Kidney (tissue), 14 donors: ENCODE data around the gene ANO1. TPM values are rescaled to one million over a fixed set of nuclear protein-coding genes. Genes with fewer than 3 reads are reported as not detected.
"Not testable (repeated sequence)": the region's sequence is repeated elsewhere in the genome, so short reads cannot be mapped to it uniquely, and the experiment has no call there.

Experiments used
- DNase-seq, 5 donors: peaks; one replicate each; pipeline ENCODE4 v3.0.0-alpha.2; 2013 to 2020
- FAIRE-seq: peaks from 2 replicates; lab custom pipeline; 2012; peaks lifted over from hg19 to GRCh38; lab: Jason Lieb, UNC
- H3K27ac ChIP-seq, 2 donors: one replicate each; pipeline ENCODE4 v1.7.0; 2013; ENCODE audit warnings: low read depth in 2 of 2, low read length in 2 of 2, inconsistent platforms in 1 of 2
- H3K27me3 ChIP-seq: one replicate; pipeline ENCODE4 v1.7.1; 2013; ENCODE audit warnings: low read length, inconsistent platforms; ENCODE audit not compliant: control insufficient read depth, insufficient read depth
- H3K36me3 ChIP-seq, 3 donors: one replicate each; pipeline versions ENCODE4 v1.7.0 to v1.7.1; 2013; ENCODE audit warnings: low read length in 3 of 3, control low read depth in 1 of 3, inconsistent platforms in 1 of 3; ENCODE audit not compliant: insufficient read depth in 3 of 3, control insufficient read depth in 2 of 3
- H3K4me1 ChIP-seq, 3 donors: one replicate each; pipeline versions ENCODE4 v1.7.0 to v1.7.1; 2013; ENCODE audit warnings: low read length in 3 of 3, inconsistent platforms in 1 of 3, low read depth in 1 of 3; ENCODE audit not compliant: control insufficient read depth in 2 of 3, insufficient read depth in 2 of 3
- H3K4me3 ChIP-seq, 3 donors: one replicate each; pipeline versions ENCODE4 v1.7.0 to v1.8.1; 2013; ENCODE audit warnings: low read length in 3 of 3, control low read depth in 1 of 3, inconsistent platforms in 1 of 3
- H3K9ac ChIP-seq, 3 donors: one replicate each; pipeline versions ENCODE4 v1.7.0 to v1.7.1; 2013; ENCODE audit warnings: low read length in 3 of 3, control low read depth in 1 of 3, inconsistent platforms in 1 of 3
- H3K9me3 ChIP-seq, 3 donors: one replicate each; pipeline versions ENCODE4 v1.7.0 to v1.7.1; 2013; ENCODE audit warnings: low read length in 3 of 3, control low read depth in 1 of 3, inconsistent platforms in 1 of 3; ENCODE audit not compliant: control insufficient read depth in 2 of 3, insufficient read depth in 1 of 3
- CTCF ChIP-seq: IDR thresholded peaks from 3 replicates; pipeline ENCODE4 v1.5.1; 2012; ENCODE audit warnings: mild to moderate bottlenecking, moderate library complexity, borderline replicate concordance; ENCODE audit not compliant: insufficient read depth; ENCODE audit errors: extremely low read depth
- intact Hi-C: fragments of 100-400 bp; cut with DNase I; formaldehyde crosslinking; loops from one replicate; pipeline ENCODE4 v1.11.1; 2022
- polyA plus RNA-seq: library from polyadenylated mRNA; stranded (reverse); fragments of 350-450 nt; fragmentation: Illumina TruSeq; extraction: RNeasy Lipid Tissue Mini Kit (QIAGEN cat#74804); gene quantifications from one replicate; pipeline ENCODE4 v1.2.3, GENCODE V29; 2014; ENCODE audit warnings: low read depth, low replicate concordance; ENCODE audit not compliant: insufficient read depth
- total RNA-seq: library from RNA; stranded (reverse); fragmentation: NEBNext Ultra II Directional; extraction: Animal tissue kit (Norgen Biotek cat#: 25700); gene quantifications from one replicate; pipeline ENCODE4 v1.2.1, GENCODE V29; 2021
- donor health status: control.
- donor health status: control.
- donor health status: control.
- donor health status: control.
- donor health status: control.
- donor health status: DM: yes; HTN: yes; CAD: no.
- donor health status: Normal renal cell carcinoma (clear cell type).

ANO1 gene
- total and polyA plus RNA-seq, 2 donors from 2014 or later = 2.0 to 15.1 TPM

DNA sequence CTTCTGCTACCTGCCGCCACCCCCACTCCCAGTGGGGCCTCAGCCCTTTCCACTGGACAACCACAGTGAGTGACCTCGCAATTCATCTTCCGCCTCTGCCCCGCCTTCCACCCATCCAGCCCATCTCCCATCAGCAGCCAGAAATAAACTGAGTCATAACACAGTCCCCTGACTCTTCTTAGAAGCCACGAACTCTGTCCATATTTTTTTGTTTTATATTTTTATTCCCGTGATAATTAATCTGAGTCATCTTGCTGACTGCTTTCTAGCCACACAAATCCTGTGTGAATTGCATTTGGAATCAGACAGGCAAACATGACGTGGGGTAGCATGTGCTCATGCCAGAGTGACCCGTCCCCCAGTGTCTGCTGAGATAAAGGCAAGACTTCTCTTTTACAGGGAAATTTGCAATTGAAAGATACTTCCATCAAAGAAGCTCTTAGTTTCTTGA is 132.0 kb downstream of the ANO1 start:
- TF ChIP-seq CTCF = no peak
- Histone ChIP-seq H3K36me3 (peaks cover 0 to 18% (median 9%) of the 10 kb centered on the region in 3 donors), H3K9ac (no peak overlapping the region), H3K27ac (no peak overlapping the region), H3K4me3 (no peak overlapping the region), H3K27me3 (no peaks in the 10 kb centered on the region), H3K9me3 (no peaks in the 10 kb centered on the region), H3K4me1 (peaks cover 0 to 23% (median 16%) of the 10 kb centered on the region in 3 donors)
- no peak for FAIRE-seq
- DNase-seq = no peak
- intact Hi-C loops = no loop called here

DNA sequence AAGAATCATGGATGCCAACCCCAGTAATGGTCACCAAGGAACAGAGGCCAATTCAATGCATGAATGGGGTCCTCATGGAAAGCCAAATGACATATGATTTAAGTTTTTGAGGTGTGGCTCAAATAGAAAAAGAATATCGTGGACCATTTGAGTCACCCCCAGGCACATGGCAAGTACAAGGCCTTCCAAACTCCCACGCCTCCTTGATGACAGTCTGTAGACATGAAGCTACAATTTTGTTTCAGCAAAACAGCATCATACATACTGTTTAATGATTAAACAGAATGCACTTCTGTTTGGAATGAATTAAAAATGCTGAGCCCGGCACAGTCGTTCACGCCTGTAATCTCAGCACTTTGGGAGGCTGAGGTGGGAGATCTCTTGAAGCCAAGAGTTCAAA is 132.4 kb downstream of the ANO1 start:
- TF ChIP-seq CTCF = no peak
- DNase-seq (no peak), FAIRE-seq (no peak)
- intact Hi-C loops = no loop called here
- Histone ChIP-seq H3K4me1 (peaks cover 0 to 22% (median 16%) of the 10 kb centered on the region in 3 donors), H3K9me3 (no peaks in the 10 kb centered on the region), H3K27me3 (no peaks in the 10 kb centered on the region), H3K4me3 (no peak overlapping the region), H3K27ac (no peak overlapping the region), H3K36me3 (peaks cover 0 to 18% (median 9%) of the 10 kb centered on the region in 3 donors), H3K9ac (no peak overlapping the region)

GRCh38 chr11:70212227-70212811 is 134.2 kb downstream of the ANO1 start:
- TF ChIP-seq CTCF = no peak
- Histone ChIP-seq H3K36me3 (peaks cover 0 to 6% (median 3%) of the 10 kb centered on the region in 3 donors), H3K27me3 (no peaks in the 10 kb centered on the region), H3K4me3 (peak overlapping the region in 2 of 3 donors; percentile 13 to 48), H3K27ac (peak overlapping the region in 1 of 2 donors; percentile 11), H3K9me3 (no peaks in the 10 kb centered on the region), H3K9ac (no peak overlapping the region), H3K4me1 (peaks cover 0 to 10% (median 7%) of the 10 kb centered on the region in 3 donors)
- DNase-seq (peak in 1 of 5 donors; percentile 28), FAIRE-seq (no peak)
- intact Hi-C loops = no loop called here

- H3K4me3 ChIP-seq, H3K9me3 ChIP-seq, intact Hi-C loops, H3K27me3 ChIP-seq, H3K4me1 ChIP-seq, H3K36me3 ChIP-seq, H3K9ac ChIP-seq, H3K27ac ChIP-seq, FAIRE-seq, DNase-seq: not testable (repeated sequence)
Observed at GRCh38 chr11:70217388-70217787, 139.3 kb downstream of the ANO1 start.

- H3K27me3 ChIP-seq, DNase-seq, H3K4me1 ChIP-seq, H3K27ac ChIP-seq, H3K36me3 ChIP-seq, H3K9me3 ChIP-seq, H3K9ac ChIP-seq, H3K4me3 ChIP-seq, FAIRE-seq, intact Hi-C loops: not testable (repeated sequence)
Observed at GRCh38 chr11:70218076-70218475, 140.0 kb downstream of the ANO1 start.
